ENCODE results near the gene GID4. TPM values are rescaled to one million over a fixed set of nuclear protein-coding genes. Genes with fewer than 3 reads are reported as not detected.

GID4 gene
- total and polyA plus RNA-seq, 2 of the 4 experiments (the other 2 are of a cell fraction) = 3.9 to 5.6 TPM

- Histone ChIP-seq H3K18ac (ENCODE audit: low read depth, low read length) (no peak overlapping the region), H3K14ac (replicated peaks; ENCODE audit: low read depth, low read length) (no peak overlapping the region), H3K23ac (ENCODE audit: low read depth, low read length) (no peak overlapping the region), H3K9me3 (ENCODE audit: control insufficient read depth, insufficient read depth, low read length) (no peaks in the 10 kb centered on the region), H3K9ac (ENCODE audit: low read depth, low read length) (no peak overlapping the region), H2BK15ac (ENCODE audit: low read depth, low read length) (no peak overlapping the region), H2BK5ac (ENCODE audit: low read depth, low read length, poor library complexity, severe bottlenecking) (no peak overlapping the region), H3K4me2 (ENCODE audit: low read depth, low read length) (no peak overlapping the region), H3K36me3 (ENCODE audit: control insufficient read depth, insufficient read depth, low read length) (peaks cover 42% of the 10 kb centered on the region), H3K9me1 (ENCODE audit: insufficient read depth, low read length) (peaks cover 4% of the 10 kb centered on the region; the same call in 1 of the 2 replicates), H3K4ac (ENCODE audit: low read depth, low read length) (no peak overlapping the region), H3K27me3 (ENCODE audit: control insufficient read depth, insufficient read depth, low read length) (no peaks in the 10 kb centered on the region), H3K4me3 (ENCODE audit: insufficient read depth, low read depth, low read length) (no peak overlapping the region), H4K20me1 (ENCODE audit: insufficient read depth, low read length) (peaks cover 11% of the 10 kb centered on the region), H4K5ac (ENCODE audit: low read depth, low read length) (no peak overlapping the region), H3K79me1 (ENCODE audit: low read depth in 1 of 2, low read length in 2 of 2) (peaks cover 12 to 45% of the 10 kb centered on the region in 2 experiments), H2AK9ac (replicated peaks; ENCODE audit: low read depth, low read length, poor library complexity) (peak overlapping the region; percentile 37), H3K27ac (ENCODE audit: insufficient read depth, low read length) (no peak overlapping the region), H4K8ac (ENCODE audit: low read depth in 2 of 2, low read length in 2 of 2) (no peak overlapping the region), H2BK120ac (ENCODE audit: low read depth, low read length) (no peak overlapping the region), H3K56ac (ENCODE audit: extremely low read depth, insufficient read depth, low read length) (no peak overlapping the region), H3K4me1 (ENCODE audit: control insufficient read depth, insufficient read depth, low read length) (no peaks in the 10 kb centered on the region; the same call in 1 of the 2 replicates), H2AK5ac (ENCODE audit: low read depth, low read length) (no peak overlapping the region), H4K91ac (ENCODE audit: insufficient read depth, low read depth, low read length) (no peak overlapping the region), H2AFZ (replicated peaks; ENCODE audit: low read length, poor library complexity) (no peak overlapping the region), H2BK20ac (ENCODE audit: low read depth, low read length) (no peak overlapping the region)
- DNase-seq (no peak), ATAC-seq (ENCODE audit: low read depth) (no peak)
- in situ Hi-C loops (cut with MboI; ENCODE audit: low sequenced_read_pairs) (no loop called here), intact Hi-C loops (cut with micrococcal nuclease) (no loop called here), dilution Hi-C loops (cut with HindIII; ENCODE audit: low sequenced_read_pairs, unreplicated experiment) (no loop called here)
- CTCF ChIA-PET = no interaction called here
- no TSS peak for BruUV-seq (replicated peaks)
- 100% methylated on average over 5 of the region's 10 CpGs; no CpG with 5 or more reads in 1 of the 2 experiments for WGBS, 2 experiments (ENCODE audit: extremely low coverage in 2 of 2, insufficient read length in 1 of 2)
- POLR2A ChIA-PET (ENCODE audit: unreplicated experiment) = no interaction called here
- TF ChIP-seq MXI1 (IDR thresholded peaks at IDR 0.05; ENCODE audit: borderline replicate concordance, low read depth, low read length) (no peak), NFE2L2 (IDR thresholded peaks at IDR 0.05; ENCODE audit: low read depth, low read length) (no peak), MAFK (IDR thresholded peaks at IDR 0.05; ENCODE audit: low read depth, low read length) (no peak), BHLHE40 (IDR thresholded peaks at IDR 0.05; ENCODE audit: low read depth, low read length) (no peak), CTCF (conservative IDR thresholded peaks at IDR 0.05; ENCODE audit: low read depth, low read length) (no peak), MAZ (IDR thresholded peaks at IDR 0.05; ENCODE audit: borderline replicate concordance, low read depth, low read length) (no peak), SMC3 (IDR thresholded peaks at IDR 0.05; ENCODE audit: low read depth, low read length) (no peak), RFX5 (IDR thresholded peaks at IDR 0.05; ENCODE audit: low read depth, low read length) (no peak), CHD1 (IDR thresholded peaks at IDR 0.05; ENCODE audit: low read depth, low read length) (no peak), RAD21 (IDR thresholded peaks at IDR 0.05; ENCODE audit: low read length) (no peak), CEBPB (IDR thresholded peaks at IDR 0.05; ENCODE audit: low read depth, low read length) (no peak)
- TF ChIP-seq, protein P1, sequence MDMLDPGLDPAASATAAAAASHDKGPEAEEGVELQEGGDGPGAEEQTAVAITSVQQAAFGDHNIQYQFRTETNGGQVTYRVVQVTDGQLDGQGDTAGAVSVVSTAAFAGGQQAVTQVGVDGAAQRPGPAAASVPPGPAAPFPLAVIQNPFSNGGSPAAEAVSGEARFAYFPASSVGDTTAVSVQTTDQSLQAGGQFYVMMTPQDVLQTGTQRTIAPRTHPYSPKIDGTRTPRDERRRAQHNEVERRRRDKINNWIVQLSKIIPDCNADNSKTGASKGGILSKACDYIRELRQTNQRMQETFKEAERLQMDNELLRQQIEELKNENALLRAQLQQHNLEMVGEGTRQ (IDR thresholded peaks at IDR 0.05; ENCODE audit: low read depth, low read length) = no peak
These were observed 55.2 kb downstream of the GID4 start for GRCh38 chr17:18094409-18094807.

Data from IMR-90 (cell line).